Measurements from ENCODE around the gene ZNF609.
A peak's percentile ranks its signal among the peaks of the same experiment; 100 is the strongest.

Gene ZNF609

DNA sequence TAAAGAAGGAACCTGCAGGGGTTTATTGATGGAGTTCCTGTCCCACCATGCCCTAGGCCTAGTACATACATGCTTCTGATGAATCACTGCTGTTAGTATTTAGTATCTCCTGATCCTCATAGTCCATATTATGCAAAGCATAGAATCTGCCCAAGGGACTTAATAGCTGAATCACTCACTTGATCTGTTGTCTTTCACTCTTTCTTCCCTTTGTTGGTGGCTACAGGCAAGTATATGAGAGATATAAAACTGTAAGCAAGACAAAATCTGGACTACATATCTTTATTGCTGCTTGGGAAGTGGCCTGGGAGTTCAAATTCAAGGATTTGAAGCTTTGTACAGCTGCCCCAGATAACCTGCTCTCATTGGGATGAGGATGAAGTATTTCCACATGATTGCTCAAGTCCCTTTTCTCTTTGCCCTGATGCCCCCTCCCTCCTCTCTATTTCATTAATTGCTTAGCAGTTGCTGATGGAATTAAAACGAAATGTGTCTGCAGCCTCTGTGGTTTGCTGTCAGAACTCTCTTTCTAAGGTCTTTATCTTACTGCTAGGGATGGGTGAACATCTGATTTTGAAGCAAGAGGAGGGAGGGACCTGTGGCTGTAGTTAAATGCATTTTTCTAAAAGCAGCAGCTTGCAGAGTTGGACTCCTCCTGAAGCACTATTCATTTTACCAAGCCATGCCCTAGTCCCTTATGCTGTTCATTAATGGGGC lies 114.1 kb downstream of the ZNF609 start:
- DNase-seq (ENCODE audit: low read depth in 2 of 2): peak; percentile 28 to 80
- H3K4me3 ChIP-seq (replicated peaks in 1 of 2; ENCODE audit: low read depth in 2 of 2, low read length in 2 of 2): no peak overlapping the region
- TF ChIP-seq, protein P1, sequence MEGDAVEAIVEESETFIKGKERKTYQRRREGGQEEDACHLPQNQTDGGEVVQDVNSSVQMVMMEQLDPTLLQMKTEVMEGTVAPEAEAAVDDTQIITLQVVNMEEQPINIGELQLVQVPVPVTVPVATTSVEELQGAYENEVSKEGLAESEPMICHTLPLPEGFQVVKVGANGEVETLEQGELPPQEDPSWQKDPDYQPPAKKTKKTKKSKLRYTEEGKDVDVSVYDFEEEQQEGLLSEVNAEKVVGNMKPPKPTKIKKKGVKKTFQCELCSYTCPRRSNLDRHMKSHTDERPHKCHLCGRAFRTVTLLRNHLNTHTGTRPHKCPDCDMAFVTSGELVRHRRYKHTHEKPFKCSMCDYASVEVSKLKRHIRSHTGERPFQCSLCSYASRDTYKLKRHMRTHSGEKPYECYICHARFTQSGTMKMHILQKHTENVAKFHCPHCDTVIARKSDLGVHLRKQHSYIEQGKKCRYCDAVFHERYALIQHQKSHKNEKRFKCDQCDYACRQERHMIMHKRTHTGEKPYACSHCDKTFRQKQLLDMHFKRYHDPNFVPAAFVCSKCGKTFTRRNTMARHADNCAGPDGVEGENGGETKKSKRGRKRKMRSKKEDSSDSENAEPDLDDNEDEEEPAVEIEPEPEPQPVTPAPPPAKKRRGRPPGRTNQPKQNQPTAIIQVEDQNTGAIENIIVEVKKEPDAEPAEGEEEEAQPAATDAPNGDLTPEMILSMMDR (IDR thresholded peaks at IDR 0.05; ENCODE audit: low read depth, low read length): no peak

GRCh38 chr15:64580696-64581407 lies 120.5 kb downstream of the ZNF609 start:
- H3K4me3 ChIP-seq (replicated peaks in 1 of 2; ENCODE audit: low read depth in 2 of 2, low read length in 2 of 2): no peak overlapping the region
- TF ChIP-seq, protein P1 (IDR thresholded peaks at IDR 0.05; ENCODE audit: low read depth, low read length): no peak
- DNase-seq (ENCODE audit: low read depth in 2 of 2): no peak

DNA sequence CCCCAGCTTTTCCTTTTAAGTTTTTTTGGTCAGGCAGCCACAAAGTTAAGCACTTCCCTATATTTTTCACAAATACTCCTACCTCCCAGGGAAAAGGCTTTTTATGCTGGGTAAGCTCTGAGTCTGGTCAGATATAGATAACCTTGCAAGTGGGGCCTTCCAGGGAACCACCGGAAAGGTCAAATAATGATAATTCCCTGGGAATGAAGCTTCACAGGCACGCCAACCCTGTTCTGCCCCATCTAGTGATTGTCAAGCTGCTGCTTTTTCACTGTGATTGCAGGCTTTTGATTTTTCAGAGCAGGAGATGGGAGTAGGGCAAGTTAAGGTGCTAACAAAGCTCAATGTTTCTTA lies 121.0 kb downstream of the ZNF609 start:
- no peak overlapping the region for H3K4me3 ChIP-seq (replicated peaks in 1 of 2; ENCODE audit: low read depth in 2 of 2, low read length in 2 of 2)
- TF ChIP-seq, protein P1 (IDR thresholded peaks at IDR 0.05; ENCODE audit: low read depth, low read length): no peak
- DNase-seq (ENCODE audit: low read depth in 2 of 2): no peak

GRCh38 chr15:64582202-64582601 lies 121.8 kb downstream of the ZNF609 start:
- TF ChIP-seq, protein P1 (IDR thresholded peaks at IDR 0.05; ENCODE audit: low read depth, low read length): no peak
- DNase-seq (ENCODE audit: low read depth in 2 of 2): peak; percentile 24 to 57
- H3K4me3 ChIP-seq (replicated peaks in 1 of 2; ENCODE audit: low read depth in 2 of 2, low read length in 2 of 2): no peak overlapping the region

DNA sequence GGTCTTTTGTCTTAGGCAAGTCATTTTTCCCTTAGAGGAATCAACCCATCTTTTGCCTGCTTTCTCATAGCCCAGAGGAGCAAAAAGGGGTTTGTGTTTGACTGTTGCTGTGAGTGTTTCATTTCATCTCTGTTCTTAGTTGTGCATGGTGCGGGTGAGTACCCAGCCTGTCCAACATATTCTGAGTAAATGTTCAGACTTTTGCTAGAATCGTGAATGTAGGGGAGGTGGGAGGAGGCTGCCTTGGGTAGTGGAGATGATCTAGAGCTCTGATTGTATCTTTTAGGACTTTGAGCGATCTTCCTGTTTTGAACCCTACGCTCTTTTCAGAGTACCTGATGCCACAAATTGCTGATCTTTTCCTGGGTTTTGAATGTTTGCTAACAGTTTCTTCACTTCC lies 123.1 kb downstream of the ZNF609 start:
- TF ChIP-seq, protein P1 (IDR thresholded peaks at IDR 0.05; ENCODE audit: low read depth, low read length): no peak
- no peak for DNase-seq (ENCODE audit: low read depth in 2 of 2)
- H3K4me3 ChIP-seq (replicated peaks in 1 of 2; ENCODE audit: low read depth in 2 of 2, low read length in 2 of 2): no peak overlapping the region

DNA sequence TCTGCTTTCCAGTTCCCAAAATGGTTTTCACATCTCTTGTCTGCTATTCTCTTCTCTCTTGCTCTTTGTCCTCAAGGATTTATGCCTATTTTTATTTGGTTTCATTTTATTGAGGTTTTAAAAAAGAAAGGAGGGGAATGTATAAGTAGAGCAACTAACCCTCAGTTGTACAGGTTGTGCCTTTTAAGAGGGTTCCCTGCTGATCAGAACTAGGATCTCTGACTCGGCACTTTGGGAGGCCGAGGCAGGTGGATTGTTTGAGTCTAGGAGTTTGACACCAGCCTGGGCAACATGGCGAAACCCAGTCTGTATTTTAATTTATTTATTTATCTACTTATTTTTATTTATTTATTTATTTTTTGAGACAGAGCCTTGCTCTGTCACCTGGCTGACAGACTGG lies 123.6 kb downstream of the ZNF609 start:
- no peak overlapping the region for H3K4me3 ChIP-seq (replicated peaks in 1 of 2; ENCODE audit: low read depth in 2 of 2, low read length in 2 of 2)
- TF ChIP-seq, protein P1 (IDR thresholded peaks at IDR 0.05; ENCODE audit: low read depth, low read length): no peak
- DNase-seq (ENCODE audit: low read depth in 2 of 2): no peak

All from cardiac fibroblast (primary cell).